HG03469 (cell line): Measurements from ENCODE around the gene COL23A1.

ENCODE experiments used
- ATAC-seq: cut with Tn5 transposase; IDR thresholded peaks from one replicate; pipeline ENCODE4 v1.9.1; 2021; ENCODE audit warnings: mild to moderate bottlenecking, moderate library complexity, moderate number of reproducible peaks; ENCODE audit not compliant: unreplicated experiment

COL23A1 gene

DNA sequence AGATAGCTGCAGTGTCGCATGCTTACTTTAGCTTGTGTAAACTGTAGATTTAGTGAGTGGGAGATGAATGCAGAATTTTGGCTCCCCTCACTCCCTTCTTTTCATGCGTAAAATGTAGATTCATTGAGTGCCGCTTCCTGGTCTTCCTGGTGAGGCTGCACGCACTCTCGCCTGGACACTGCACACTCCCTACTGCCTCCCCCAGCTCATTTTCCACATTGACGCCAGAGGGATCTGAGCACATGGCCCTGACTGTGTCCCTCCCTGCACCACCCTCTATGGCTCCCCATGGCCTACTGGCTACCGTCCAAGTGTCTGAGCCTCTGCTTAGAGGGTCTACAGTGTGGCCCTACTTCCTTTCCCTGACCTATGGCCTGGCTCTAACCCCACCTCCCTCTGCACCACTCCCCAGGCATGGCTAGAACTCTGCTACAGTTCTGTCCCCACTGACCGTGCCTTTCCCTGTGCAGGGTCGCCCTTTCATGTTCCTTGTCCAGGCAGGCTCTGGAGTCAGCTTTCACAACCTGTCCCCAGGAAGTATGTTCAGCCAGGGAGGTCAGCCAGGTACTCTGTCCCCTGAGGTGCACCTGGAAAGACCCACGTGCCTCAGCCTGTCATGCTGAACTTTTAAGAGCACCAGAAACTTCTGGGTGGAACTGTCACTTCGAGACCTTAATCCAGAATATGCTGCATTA lies 160.6 kb downstream of the COL23A1 start:
- no peak for ATAC-seq

GRCh38 chr5:178429156-178429468 lies 161.1 kb downstream of the COL23A1 start:
- no peak for ATAC-seq

DNA sequence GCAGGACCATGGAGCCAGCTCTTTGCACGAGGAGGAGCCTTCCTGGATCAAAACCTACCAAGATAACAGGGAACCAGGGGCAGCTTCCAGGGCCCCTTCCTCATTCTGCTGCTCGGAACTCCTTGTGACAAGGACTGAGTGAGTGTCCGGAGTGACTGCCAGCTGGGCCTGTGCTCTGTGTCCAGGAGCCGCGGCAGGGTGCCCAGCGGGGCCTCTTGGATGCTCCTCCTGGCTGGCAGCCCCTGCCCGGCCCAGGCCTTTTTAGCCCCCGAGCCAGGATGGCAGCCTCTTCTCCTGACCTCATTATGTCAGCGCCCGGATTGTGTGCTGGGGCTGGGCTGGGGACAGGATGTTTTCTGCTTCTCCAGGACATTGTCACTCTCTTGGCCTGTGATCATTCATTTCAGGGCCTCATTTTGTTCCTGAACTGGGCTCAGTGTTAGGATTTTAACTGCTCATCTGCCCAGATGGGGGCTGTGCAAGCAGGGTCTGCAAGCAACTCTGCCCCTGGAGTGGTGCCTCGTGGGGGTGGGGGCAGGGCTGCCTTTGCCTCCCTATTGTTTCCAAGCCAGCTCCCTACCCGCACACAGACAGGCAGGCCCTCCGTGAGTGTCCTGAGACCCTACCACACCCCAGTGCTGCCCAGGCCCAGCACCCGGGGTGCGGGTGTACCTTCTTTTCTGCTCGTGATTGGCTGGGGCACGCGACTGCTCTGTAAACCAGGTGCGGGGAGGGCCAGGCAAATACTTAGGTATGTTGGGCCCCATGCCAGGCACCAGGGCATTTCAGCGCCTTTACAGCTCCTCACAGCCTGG lies 161.6 kb downstream of the COL23A1 start:
- ATAC-seq, result no peak

DNA sequence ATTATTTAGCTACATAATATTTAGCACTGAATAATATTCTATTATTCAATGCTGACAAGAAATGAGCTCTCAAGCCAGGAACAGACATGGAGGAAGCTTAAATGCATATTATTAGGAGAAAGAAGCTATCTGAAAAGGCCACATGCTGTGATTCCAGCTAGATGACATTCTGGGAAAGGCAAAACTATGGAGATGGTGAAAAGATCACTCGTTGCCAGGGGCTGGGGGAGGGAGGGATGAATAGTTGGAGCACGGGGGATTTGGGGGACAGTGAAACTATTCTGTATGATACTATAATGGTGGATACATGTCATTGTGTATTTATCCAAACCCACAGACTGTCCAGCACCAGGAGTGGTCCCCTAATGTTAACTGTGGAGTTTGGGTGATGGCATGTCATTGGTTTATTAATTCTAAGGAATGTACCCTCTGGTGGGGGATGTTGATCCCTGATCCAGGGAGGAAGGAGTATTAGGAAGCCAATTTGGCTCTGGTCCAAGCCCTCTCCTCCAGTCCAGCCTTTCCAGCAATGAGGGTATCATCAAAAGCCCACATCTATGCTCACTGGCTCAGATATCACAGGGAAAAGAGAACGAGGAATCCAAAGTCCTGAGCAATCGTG lies 162.5 kb downstream of the COL23A1 start:
- ATAC-seq, result no peak

- ATAC-seq, result no peak
Measured at GRCh38 chr5:178426326-178427130, 163.7 kb downstream of the COL23A1 start.

DNA sequence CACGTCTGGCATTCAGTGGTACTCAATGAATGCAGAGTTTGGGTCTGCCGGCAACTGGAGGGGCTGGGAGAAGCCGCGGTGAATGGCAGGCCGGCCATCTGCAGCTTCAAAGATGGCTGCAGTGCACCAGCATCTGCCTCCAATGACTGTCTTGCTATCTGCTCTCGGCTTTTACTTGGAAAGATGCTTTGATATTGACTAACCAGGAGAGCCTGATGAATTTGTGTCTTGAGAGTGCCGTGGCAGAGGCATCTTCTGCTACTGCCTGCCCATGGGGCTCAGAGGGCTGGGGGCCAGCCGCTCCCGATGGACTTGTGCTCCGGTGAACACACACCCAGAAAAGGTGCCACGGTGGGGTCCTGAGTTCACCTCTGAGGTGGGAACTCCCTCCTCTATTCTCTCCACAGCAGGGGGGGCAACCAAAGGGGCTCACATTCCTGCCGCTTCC lies 164.5 kb downstream of the COL23A1 start:
- ATAC-seq, result no peak

- ATAC-seq, result no peak
Measured at GRCh38 chr5:178424810-178425177, 165.4 kb downstream of the COL23A1 start.

GRCh38 chr5:178423901-178424809 lies 166.0 kb downstream of the COL23A1 start:
- ATAC-seq, result no peak

DNA sequence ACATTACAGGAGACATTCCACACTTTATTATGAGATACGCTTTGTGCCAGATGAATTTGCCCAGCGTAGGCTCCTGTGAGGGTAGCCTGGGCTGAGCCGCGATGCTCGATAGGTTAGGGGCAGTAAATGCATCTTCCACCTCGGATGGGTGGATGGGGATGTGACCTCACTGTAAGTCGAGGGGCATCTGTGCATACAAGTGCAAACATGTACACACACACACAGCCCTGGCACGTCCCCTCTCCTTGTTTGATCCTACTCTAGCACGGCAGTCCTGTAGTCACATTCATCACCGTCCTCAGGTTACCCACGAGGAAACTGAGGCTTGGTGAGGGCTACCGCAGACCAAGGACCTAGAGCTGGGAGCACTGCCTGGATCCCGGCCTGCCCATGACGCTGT lies 166.8 kb downstream of the COL23A1 start:
- ATAC-seq, result no peak

DNA sequence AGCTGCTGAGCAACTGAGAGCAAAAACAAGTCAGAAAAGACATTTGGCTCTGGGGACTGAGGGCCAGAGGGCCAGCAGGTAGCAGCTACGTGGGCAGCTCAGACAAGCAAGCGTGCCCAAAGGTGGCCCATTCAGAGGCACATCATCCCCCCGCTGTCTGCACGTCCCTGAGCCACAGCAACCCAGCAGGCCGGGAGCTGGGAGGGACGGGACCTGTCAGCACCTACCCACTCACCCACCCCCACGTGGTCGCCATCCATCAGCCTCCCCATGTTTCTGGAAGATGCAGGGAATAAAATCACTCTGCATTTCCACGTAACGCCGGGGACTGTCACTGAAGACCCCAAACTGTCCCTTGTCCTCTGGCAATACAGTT lies 167.8 kb downstream of the COL23A1 start:
- no peak for ATAC-seq

GRCh38 chr5:178421699-178422399 lies 168.3 kb downstream of the COL23A1 start:
- no peak for ATAC-seq

GRCh38 chr5:178421128-178421527 lies 169.1 kb downstream of the COL23A1 start:
- ATAC-seq, result no peak

- no peak for ATAC-seq
Measured at GRCh38 chr5:178420354-178420781, 169.8 kb downstream of the COL23A1 start.

- no peak for ATAC-seq
Measured at GRCh38 chr5:178419651-178420050, 170.5 kb downstream of the COL23A1 start.

DNA sequence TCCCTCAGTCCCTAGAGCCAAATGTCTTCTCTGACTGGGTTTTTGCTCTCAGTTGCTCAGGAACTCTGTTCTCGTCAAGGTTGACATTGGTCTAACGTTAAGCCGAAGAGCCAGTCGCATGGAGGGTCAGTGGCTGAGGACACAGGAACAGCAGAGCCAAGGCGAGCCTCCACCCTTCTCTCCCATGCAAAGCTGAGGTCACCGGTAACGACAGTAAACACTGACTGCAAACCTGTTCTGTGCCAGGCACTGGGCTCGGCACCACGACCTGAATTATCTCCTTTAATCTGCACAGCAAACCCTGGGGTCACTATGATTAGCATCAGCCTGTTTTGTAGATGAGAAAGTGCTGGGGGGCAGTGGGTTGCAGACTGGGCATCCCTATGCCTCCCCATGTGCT lies 171.0 kb downstream of the COL23A1 start:
- no peak for ATAC-seq

- no peak for ATAC-seq
Measured at GRCh38 chr5:178418471-178419010, 171.7 kb downstream of the COL23A1 start.

- ATAC-seq, result no peak
Measured at GRCh38 chr5:178418031-178418430, 172.2 kb downstream of the COL23A1 start.

DNA sequence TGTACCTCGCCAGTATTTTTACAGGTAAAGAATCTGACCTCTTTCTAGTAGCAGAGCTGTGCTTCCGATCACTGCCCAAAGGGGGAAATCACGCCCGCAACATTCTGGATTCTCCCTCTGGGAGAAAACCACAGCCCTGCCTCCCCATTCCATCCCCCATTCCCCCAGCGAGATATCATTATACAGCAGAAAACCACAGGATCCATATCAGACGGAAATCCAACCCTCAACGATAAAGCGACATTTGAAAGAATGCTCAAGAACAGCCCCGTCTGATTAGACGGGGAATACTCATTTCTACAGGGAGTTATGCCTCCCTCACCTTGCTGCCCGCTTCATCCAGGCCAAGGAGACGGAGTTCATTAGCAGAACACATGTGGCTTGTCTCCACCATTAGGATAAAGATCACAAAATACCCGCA lies 172.8 kb downstream of the COL23A1 start:
- no peak for ATAC-seq

GRCh38 chr5:178416919-178417318 lies 173.3 kb downstream of the COL23A1 start:
- no peak for ATAC-seq
